GM12878 (cell line): ENCODE results near the gene NDST3. TPM values are rescaled to one million over a fixed set of nuclear protein-coding genes. Genes with fewer than 3 reads are reported as not detected.

Source experiments
- ATAC-seq: fragments of 200-7000 bp; cut with Tn5 transposase; 3 replicates; pipeline ENCODE4 v1.9.1; 2020; ENCODE audit warnings: mild to moderate bottlenecking, moderate library complexity
- BruUV-seq: library from RNA; stranded (reverse); fragments of 400-500 nt; replicated peaks from 2 replicates; lab custom pipeline; 2021; lab: Mats Ljungman, UMichigan
- CTCF ChIA-PET: fragments of 300-600 bp; sonication (Branson Sonifier 250); formaldehyde crosslinking; extraction: SDS; loops from one replicate; lab custom pipeline; 2021; ENCODE audit warnings: inconsistent platforms; lab: Yijun Ruan, JAX
- POLR2A ChIA-PET: fragments of 350-600 bp; formaldehyde crosslinking; extraction: SDS; loops from one replicate; lab custom pipeline; 2021; ENCODE audit warnings: inconsistent platforms; lab: Charles Lee
- RAD21 ChIA-PET: fragments of 300-600 bp; sonication (Branson Sonifier 250); formaldehyde crosslinking; loops from one replicate; lab custom pipeline; 2023; ENCODE audit warnings: antibody characterized with exemption; ENCODE audit not compliant: unreplicated experiment; lab: Charles Lee
- SMC1A ChIA-PET: fragments of 300-600 bp; sonication (Branson Sonifier 250); formaldehyde crosslinking; loops from one replicate; lab custom pipeline; 2023; ENCODE audit not compliant: unreplicated experiment, uncharacterized antibody; lab: Charles Lee
- DNase-seq: peaks from one replicate; pipeline ENCODE4 v3.0.0-alpha.2; 2011; ENCODE audit warnings: low read depth, low spot score
- FAIRE-seq: peaks from 3 replicates; lab custom pipeline; 2011; peaks lifted over from hg19 to GRCh38; lab: Jason Lieb, UNC
- H2AFZ ChIP-seq: 2 replicates; pipeline ENCODE4 v1.6.0; 2011; ENCODE audit warnings: low read depth, low read length, control low read depth; ENCODE audit not compliant: control insufficient read depth
- H3K27ac ChIP-seq: 2 replicates; pipeline ENCODE4 v1.5.1; 2011; ENCODE audit warnings: control low read depth; ENCODE audit not compliant: control insufficient read depth, insufficient read depth
- H3K27me3 ChIP-seq, 2 experiments: replicated peaks in 1 of 2; 2 replicates each; pipeline versions ENCODE4 v1.6.0 to v1.6.1; 2011; ENCODE audit warnings: low read length in 1 of 2; ENCODE audit not compliant: control insufficient read depth in 2 of 2, insufficient read depth in 2 of 2
- H3K36me3 ChIP-seq, 2 experiments: 2 replicates each; pipeline ENCODE4 v1.5.1; 2011; ENCODE audit warnings: low read length in 1 of 2; ENCODE audit not compliant: control insufficient read depth in 2 of 2, insufficient read depth in 2 of 2
- H3K4me1 ChIP-seq: 2 replicates; pipeline ENCODE4 v1.6.1; 2011; ENCODE audit warnings: mild to moderate bottlenecking, low read length, moderate library complexity, mixed read lengths; ENCODE audit not compliant: control insufficient read depth, insufficient read depth
- H3K4me2 ChIP-seq: 2 replicates; pipeline ENCODE4 v1.6.0; 2011; ENCODE audit warnings: control low read depth; ENCODE audit not compliant: control insufficient read depth, insufficient read depth
- H3K4me3 ChIP-seq: fragments of 200-600 bp; sonication (generic); 2 replicates; pipeline ENCODE4 v1.5.1; 2016
- H3K79me2 ChIP-seq: 2 replicates; pipeline ENCODE4 v1.6.0; 2011; ENCODE audit warnings: low read length; ENCODE audit not compliant: control insufficient read depth, insufficient read depth
- H3K9ac ChIP-seq: 2 replicates; pipeline ENCODE4 v1.8.0; 2011; ENCODE audit warnings: low read length, control low read depth, mixed read lengths; ENCODE audit not compliant: control insufficient read depth, insufficient read depth
- H3K9me3 ChIP-seq: replicated peaks from 3 replicates; pipeline ENCODE4 v1.5.1; 2011; ENCODE audit warnings: mild to moderate bottlenecking, low read length; ENCODE audit not compliant: control insufficient read depth, insufficient read depth
- H4K20me1 ChIP-seq: 2 replicates; pipeline ENCODE4 v1.6.0; 2011; ENCODE audit not compliant: control insufficient read depth, insufficient read depth
- BACH1 ChIP-seq: fragments of 450-650 bp; IDR thresholded peaks from 2 replicates; pipeline ENCODE4 v1.6.1; 2017; ENCODE audit warnings: mild to moderate bottlenecking, borderline replicate concordance
- E2F8 ChIP-seq: fragments of 450-650 bp; IDR thresholded peaks from 2 replicates; pipeline ENCODE4 v1.6.1; 2018; ENCODE audit warnings: mild to moderate bottlenecking, low read depth, moderate library complexity; ENCODE audit not compliant: partially characterized antibody
- FOXK2 ChIP-seq: fragments of 450-650 bp; IDR thresholded peaks from 2 replicates; pipeline ENCODE4 v1.6.1; 2017; ENCODE audit warnings: mild to moderate bottlenecking, moderate library complexity
- IKZF2 ChIP-seq, 2 experiments: fragments of 450-650 bp; IDR thresholded peaks; 2 replicates each; pipeline ENCODE4 v1.6.1; 2017; ENCODE audit warnings: mild to moderate bottlenecking in 2 of 2, moderate library complexity in 2 of 2
- JUNB ChIP-seq: IDR thresholded peaks from 2 replicates; pipeline ENCODE4 v1.6.1; 2016; ENCODE audit warnings: antibody characterized with exemption, mild to moderate bottlenecking
- MTA3 ChIP-seq: IDR thresholded peaks from 2 replicates; pipeline ENCODE4 v1.6.1; 2012; ENCODE audit warnings: low read length, inconsistent platforms, borderline replicate concordance
- MYB ChIP-seq: fragments of 150-350 bp; IDR thresholded peaks from 2 replicates; pipeline ENCODE4 v1.6.1; 2014; ENCODE audit warnings: mild to moderate bottlenecking, low read depth, low read length, borderline replicate concordance
- NR2F1 ChIP-seq: fragments of 450-650 bp; conservative IDR thresholded peaks from 2 replicates; pipeline ENCODE4 v1.6.1; 2017; ENCODE audit warnings: mild to moderate bottlenecking
- PAX5 ChIP-seq: IDR thresholded peaks from 2 replicates; pipeline ENCODE4 v1.6.1; 2011; ENCODE audit warnings: low read depth, low read length, borderline replicate concordance
- PML ChIP-seq: IDR thresholded peaks from 2 replicates; pipeline ENCODE4 v1.6.1; 2012; ENCODE audit warnings: low read length, inconsistent platforms
- POLR2A ChIP-seq: IDR thresholded peaks from 2 replicates; pipeline ENCODE4 v1.6.1; 2011; ENCODE audit warnings: low read depth, mild to moderate bottlenecking, low read length
- RUNX3 ChIP-seq: IDR thresholded peaks from 2 replicates; pipeline ENCODE4 v1.6.1; 2012; ENCODE audit warnings: low read length, inconsistent platforms
- TAF1 ChIP-seq: IDR thresholded peaks from 2 replicates; pipeline ENCODE4 v1.6.1; 2011; ENCODE audit warnings: mild to moderate bottlenecking, low read depth, low read length, borderline replicate concordance
- USF2 ChIP-seq: IDR thresholded peaks from 2 replicates; pipeline ENCODE4 v1.6.1; 2011; ENCODE audit warnings: low read depth, low read length, improper control_type of control experiment, borderline replicate concordance
- ZNF207 ChIP-seq: fragments of 450-650 bp; IDR thresholded peaks from 2 replicates; pipeline ENCODE4 v1.6.1; 2014; ENCODE audit warnings: antibody characterized with exemption, mild to moderate bottlenecking, borderline replicate concordance
- ZNF622 ChIP-seq: fragments of 450-650 bp; IDR thresholded peaks from 2 replicates; pipeline ENCODE4 v1.6.1; 2017; ENCODE audit warnings: mild to moderate bottlenecking, inconsistent platforms
- WGBS: methylation state at CpG from one replicate; pipeline ENCODE4 v1.1.6; 2016; ENCODE audit warnings: low lambda C conversion rate; ENCODE audit not compliant: insufficient replicate concordance, insufficient coverage; ENCODE audit errors: missing lambda C conversion rate; 5-methylcytosine and 5-hydroxymethylcytosine counted together
- in situ Hi-C: fragments of 300-500 bp; cut with MboI; formaldehyde crosslinking; loops from 9 replicates; pipeline ENCODE4 v1.14.3; 2018; ENCODE audit warnings: mixed read lengths
- intact Hi-C: fragments of 100-400 bp; cut with micrococcal nuclease; formaldehyde crosslinking; loops from one replicate; pipeline ENCODE4 v1.14.2; 2022; ENCODE audit not compliant: unreplicated experiment
- polyA plus RNA-seq, 11 experiments: library from polyadenylated mRNA; depleted of rRNA in 4 of 11; unstranded in 6 of 11; stranded (reverse) in 5 of 11; fragments of >200 nt; fragmentation: Nextera tagmentation in 4 of 11; fragmentation: Illumina TruSeq in 1 of 11; extraction: Ambion mirVana in 4 of 11; extraction: Trizol in 1 of 11; gene quantifications; 1 replicate in 1 of 11; 2 replicates in 10 of 11; pipeline versions ENCODE4 v1.2.1 to v1.2.3, GENCODE V29; 2011 to 2016; ENCODE audit warnings: inconsistent platforms in 2 of 11, missing spikeins in 2 of 11, low read depth in 1 of 11
- total RNA-seq, 4 experiments: library from RNA; depleted of rRNA in 3 of 4; stranded (reverse); fragments of >200 nt in 3 of 4; fragmentation: Illumina TruSeq in 1 of 4; extraction: Trizol in 1 of 4; gene quantifications; 2 replicates each; pipeline versions ENCODE4 v1.2.1 to v1.2.3, GENCODE V29; 2013 to 2021
- TF ChIP-seq, protein P1 (sequence below): fragments of 450-650 bp; IDR thresholded peaks from 2 replicates; pipeline ENCODE4 v1.6.1; 2017; ENCODE audit warnings: mild to moderate bottlenecking, moderate library complexity
- TF ChIP-seq, protein P2 (sequence below): IDR thresholded peaks from 2 replicates; pipeline ENCODE4 v1.6.1; 2012; ENCODE audit warnings: low read length, inconsistent platforms

Gene NDST3
- total and polyA plus RNA-seq, 10 of the 15 experiments (the other 5 are each of a cell fraction or from before 2014, with no cell fraction given): 0.03 TPM; not detected in 8

DNA sequence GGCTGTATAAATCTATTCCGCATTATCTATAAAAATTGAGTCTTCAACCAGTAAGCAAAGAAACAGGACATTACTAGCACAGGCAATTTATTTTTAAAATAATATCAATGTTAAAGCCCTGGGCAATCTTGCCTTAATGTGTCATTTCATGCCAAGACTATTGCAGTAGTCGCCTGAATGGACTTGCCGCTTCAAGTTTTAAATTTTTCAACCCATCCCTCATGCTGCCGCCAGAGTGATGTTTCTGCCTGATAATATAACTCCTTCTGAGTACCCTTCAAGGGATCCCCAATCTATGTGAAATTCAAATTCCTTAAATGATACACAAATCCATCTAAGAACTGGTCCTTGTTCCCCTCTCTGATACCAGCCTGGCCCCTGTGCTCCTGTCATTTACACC lies 251.6 kb downstream of the NDST3 start:
- POLR2A ChIA-PET: no interaction called here
- no TSS peak for BruUV-seq
- H3K36me3 ChIP-seq: no peaks in the 10 kb centered on the region; a peak in 1 of 4 replicates
- RAD21 ChIA-PET: interaction anchor here (1.4 kb wide), 1 partner anchor 13 kb away, joined by 3 read pairs; no protein-coding TSS in a partner anchor
- ATAC-seq (no peak), FAIRE-seq (no peak), DNase-seq (no peak)
- H3K79me2 ChIP-seq: no peaks in the 10 kb centered on the region
- H3K9me3 ChIP-seq: no peaks in the 10 kb centered on the region
- H3K4me1 ChIP-seq: peaks cover 9% of the 10 kb centered on the region; the same call in 1 of the 2 replicates
- 95% methylated on average over 4 of the region's 4 CpGs for WGBS
- H3K27me3 ChIP-seq: no peaks in the 10 kb centered on the region
- no peak overlapping the region for H2AFZ ChIP-seq
- H3K4me3 ChIP-seq: no peak overlapping the region
- no peaks in the 10 kb centered on the region for H4K20me1 ChIP-seq
- in situ Hi-C loops: loop anchor here (10.0 kb wide), 2 partner anchors 299 to 399 kb away; partner anchors contain the start of gene METTL14
- intact Hi-C loops: loop anchor here (10.0 kb wide), 1 partner anchor 129 kb away; no protein-coding TSS in a partner anchor
- CTCF ChIA-PET: interaction anchor here (2.2 kb wide), 1 partner anchor 67 kb away, joined by 11 read pairs; the partner anchor contains the start of gene PRSS12
- no peak overlapping the region for H3K4me2 ChIP-seq
- SMC1A ChIA-PET: interaction anchor here (1.9 kb wide), 1 partner anchor 67 kb away, joined by 6 read pairs; the partner anchor contains the start of gene PRSS12
- H3K9ac ChIP-seq: no peak overlapping the region
- no peak overlapping the region for H3K27ac ChIP-seq
- TF ChIP-seq PAX5: no peak
- TF ChIP-seq, protein P1, sequence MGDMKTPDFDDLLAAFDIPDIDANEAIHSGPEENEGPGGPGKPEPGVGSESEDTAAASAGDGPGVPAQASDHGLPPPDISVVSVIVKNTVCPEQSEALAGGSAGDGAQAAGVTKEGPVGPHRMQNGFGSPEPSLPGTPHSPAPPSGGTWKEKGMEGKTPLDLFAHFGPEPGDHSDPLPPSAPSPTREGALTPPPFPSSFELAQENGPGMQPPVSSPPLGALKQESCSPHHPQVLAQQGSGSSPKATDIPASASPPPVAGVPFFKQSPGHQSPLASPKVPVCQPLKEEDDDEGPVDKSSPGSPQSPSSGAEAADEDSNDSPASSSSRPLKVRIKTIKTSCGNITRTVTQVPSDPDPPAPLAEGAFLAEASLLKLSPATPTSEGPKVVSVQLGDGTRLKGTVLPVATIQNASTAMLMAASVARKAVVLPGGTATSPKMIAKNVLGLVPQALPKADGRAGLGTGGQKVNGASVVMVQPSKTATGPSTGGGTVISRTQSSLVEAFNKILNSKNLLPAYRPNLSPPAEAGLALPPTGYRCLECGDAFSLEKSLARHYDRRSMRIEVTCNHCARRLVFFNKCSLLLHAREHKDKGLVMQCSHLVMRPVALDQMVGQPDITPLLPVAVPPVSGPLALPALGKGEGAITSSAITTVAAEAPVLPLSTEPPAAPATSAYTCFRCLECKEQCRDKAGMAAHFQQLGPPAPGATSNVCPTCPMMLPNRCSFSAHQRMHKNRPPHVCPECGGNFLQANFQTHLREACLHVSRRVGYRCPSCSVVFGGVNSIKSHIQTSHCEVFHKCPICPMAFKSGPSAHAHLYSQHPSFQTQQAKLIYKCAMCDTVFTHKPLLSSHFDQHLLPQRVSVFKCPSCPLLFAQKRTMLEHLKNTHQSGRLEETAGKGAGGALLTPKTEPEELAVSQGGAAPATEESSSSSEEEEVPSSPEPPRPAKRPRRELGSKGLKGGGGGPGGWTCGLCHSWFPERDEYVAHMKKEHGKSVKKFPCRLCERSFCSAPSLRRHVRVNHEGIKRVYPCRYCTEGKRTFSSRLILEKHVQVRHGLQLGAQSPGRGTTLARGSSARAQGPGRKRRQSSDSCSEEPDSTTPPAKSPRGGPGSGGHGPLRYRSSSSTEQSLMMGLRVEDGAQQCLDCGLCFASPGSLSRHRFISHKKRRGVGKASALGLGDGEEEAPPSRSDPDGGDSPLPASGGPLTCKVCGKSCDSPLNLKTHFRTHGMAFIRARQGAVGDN: no peak
- TF ChIP-seq ZNF622: no peak
- no peak for TF ChIP-seq JUNB
- TF ChIP-seq NR2F1: no peak
- TF ChIP-seq TAF1: no peak
- TF ChIP-seq BACH1: no peak
- TF ChIP-seq MYB: no peak
- TF ChIP-seq ZNF207: no peak
- TF ChIP-seq E2F8: no peak
- TF ChIP-seq IKZF2 (IDR thresholded peaks at IDR 0.05): no peak
- TF ChIP-seq POLR2A: no peak
- no peak for TF ChIP-seq PML
- TF ChIP-seq, protein P2, sequence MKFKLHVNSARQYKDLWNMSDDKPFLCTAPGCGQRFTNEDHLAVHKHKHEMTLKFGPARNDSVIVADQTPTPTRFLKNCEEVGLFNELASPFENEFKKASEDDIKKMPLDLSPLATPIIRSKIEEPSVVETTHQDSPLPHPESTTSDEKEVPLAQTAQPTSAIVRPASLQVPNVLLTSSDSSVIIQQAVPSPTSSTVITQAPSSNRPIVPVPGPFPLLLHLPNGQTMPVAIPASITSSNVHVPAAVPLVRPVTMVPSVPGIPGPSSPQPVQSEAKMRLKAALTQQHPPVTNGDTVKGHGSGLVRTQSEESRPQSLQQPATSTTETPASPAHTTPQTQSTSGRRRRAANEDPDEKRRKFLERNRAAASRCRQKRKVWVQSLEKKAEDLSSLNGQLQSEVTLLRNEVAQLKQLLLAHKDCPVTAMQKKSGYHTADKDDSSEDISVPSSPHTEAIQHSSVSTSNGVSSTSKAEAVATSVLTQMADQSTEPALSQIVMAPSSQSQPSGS: no peak
- no peak for TF ChIP-seq FOXK2
- TF ChIP-seq MTA3: no peak
- TF ChIP-seq USF2: no peak
- TF ChIP-seq RUNX3: no peak
